SK-N-SH treated with all-trans-retinoic acid at 6 μM for 48 hours (cell line): ENCODE measurements around the gene FAM181A.

Experiments
- ARNTL ChIP-seq: fragments of 450-650 bp; formaldehyde crosslinking; IDR thresholded peaks from 2 replicates; pipeline ENCODE4 v1.5.0; 2020; ENCODE audit warnings: low read depth, mild to moderate bottlenecking, moderate library complexity, borderline replicate concordance
- ESRRG ChIP-seq: fragments of 250-450 bp; sonication (Bioruptor Pico); IDR thresholded peaks from 2 replicates; pipeline ENCODE4 v1.6.1; 2021; ENCODE audit warnings: mild to moderate bottlenecking
- ZFP3 ChIP-seq: fragments of 250-450 bp; sonication (Bioruptor Pico); IDR thresholded peaks from 2 replicates; pipeline ENCODE4 v1.5.0; 2020; ENCODE audit warnings: mild to moderate bottlenecking, moderate library complexity
- ZFP30 ChIP-seq: fragments of 450-650 bp; formaldehyde crosslinking; IDR thresholded peaks from 2 replicates; pipeline ENCODE4 v1.5.0; 2022; ENCODE audit warnings: mild to moderate bottlenecking, moderate library complexity
- ZNF8 ChIP-seq: fragments of 450-650 bp; formaldehyde crosslinking; IDR thresholded peaks from 2 replicates; pipeline ENCODE4 v1.5.0; 2020; ENCODE audit warnings: mild to moderate bottlenecking, moderate library complexity
- TF ChIP-seq, protein P1 (sequence below): fragments of 250-450 bp; sonication (Bioruptor Pico); IDR thresholded peaks from 2 replicates; pipeline ENCODE4 v1.5.1; 2020; ENCODE audit warnings: low read depth, mild to moderate bottlenecking, moderate library complexity
- TF ChIP-seq, protein P2 (sequence below): fragments of 250-450 bp; sonication (Bioruptor Pico); IDR thresholded peaks from 2 replicates; pipeline ENCODE4 v1.5.0; 2020; ENCODE audit warnings: mild to moderate bottlenecking, moderate library complexity
- TF ChIP-seq, protein P3 (sequence below): fragments of 250-450 bp; sonication (Bioruptor Pico); IDR thresholded peaks from 2 replicates; pipeline ENCODE4 v1.5.1; 2021; ENCODE audit warnings: mild to moderate bottlenecking, moderate library complexity
- TF ChIP-seq, protein P4 (sequence below): fragments of 250-450 bp; sonication (Bioruptor Pico); IDR thresholded peaks from 2 replicates; pipeline ENCODE4 v1.8.0; 2021; ENCODE audit warnings: low read depth, mild to moderate bottlenecking, moderate library complexity, borderline replicate concordance

DNA sequence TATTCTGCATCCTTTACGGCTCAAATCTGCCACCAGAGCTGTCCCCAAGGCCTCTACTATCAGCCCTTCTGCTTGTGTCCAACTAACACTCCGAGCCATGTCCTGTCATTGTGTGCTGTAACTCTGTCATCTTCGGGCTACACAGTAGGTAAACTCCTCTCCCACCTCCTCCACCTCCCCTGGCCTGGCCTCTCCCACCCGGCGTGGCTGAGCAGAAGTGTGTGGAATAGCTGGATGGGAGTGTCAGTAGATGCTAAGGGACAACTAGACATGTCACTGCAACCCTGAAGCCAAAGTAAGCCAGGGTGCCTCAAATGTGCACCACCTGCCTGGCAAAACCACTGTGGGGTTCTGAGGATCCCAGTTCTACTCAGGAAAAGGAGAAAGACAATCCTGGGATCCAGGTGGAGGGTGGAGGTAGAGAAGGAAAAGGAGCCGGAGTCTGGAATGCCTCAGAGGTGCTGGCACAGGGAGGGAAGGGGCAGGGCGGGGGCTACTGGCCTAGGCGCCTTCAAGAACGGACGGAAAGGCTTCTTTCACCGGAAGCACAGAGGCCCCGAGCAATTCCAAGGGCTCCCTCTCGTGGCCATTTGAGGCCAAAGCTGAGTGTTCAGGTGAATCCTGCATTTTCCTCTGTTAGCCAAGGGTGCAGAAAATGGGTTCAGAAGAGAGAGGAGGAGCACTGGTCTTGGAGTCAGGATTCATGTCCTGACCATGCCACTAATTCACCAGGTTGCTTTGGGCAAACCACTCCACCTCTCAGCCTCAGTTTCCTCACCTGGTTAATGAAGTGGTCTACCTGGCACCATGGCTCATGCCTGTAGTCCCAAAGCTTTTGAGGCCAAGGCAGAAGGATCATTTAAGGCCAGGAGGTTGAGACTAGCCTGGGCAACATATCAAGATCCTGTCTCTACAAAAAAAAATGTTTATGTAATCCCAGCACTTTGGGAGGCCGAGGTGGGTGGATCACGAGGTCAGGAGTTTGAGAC is 20.5 kb upstream of the FAM181A start:
- TF ChIP-seq ZNF8 (no peak), ZFP3 (no peak), ESRRG (CRISPR knock-in tag) (no peak), ARNTL (no peak), ZFP30 (CRISPR knock-in tag) (no peak)
- TF ChIP-seq, protein P1, sequence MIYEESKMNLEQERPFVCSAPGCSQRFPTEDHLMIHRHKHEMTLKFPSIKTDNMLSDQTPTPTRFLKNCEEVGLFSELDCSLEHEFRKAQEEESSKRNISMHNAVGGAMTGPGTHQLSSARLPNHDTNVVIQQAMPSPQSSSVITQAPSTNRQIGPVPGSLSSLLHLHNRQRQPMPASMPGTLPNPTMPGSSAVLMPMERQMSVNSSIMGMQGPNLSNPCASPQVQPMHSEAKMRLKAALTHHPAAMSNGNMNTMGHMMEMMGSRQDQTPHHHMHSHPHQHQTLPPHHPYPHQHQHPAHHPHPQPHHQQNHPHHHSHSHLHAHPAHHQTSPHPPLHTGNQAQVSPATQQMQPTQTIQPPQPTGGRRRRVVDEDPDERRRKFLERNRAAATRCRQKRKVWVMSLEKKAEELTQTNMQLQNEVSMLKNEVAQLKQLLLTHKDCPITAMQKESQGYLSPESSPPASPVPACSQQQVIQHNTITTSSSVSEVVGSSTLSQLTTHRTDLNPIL (CRISPR knock-in tag), result no peak
- TF ChIP-seq, protein P2, sequence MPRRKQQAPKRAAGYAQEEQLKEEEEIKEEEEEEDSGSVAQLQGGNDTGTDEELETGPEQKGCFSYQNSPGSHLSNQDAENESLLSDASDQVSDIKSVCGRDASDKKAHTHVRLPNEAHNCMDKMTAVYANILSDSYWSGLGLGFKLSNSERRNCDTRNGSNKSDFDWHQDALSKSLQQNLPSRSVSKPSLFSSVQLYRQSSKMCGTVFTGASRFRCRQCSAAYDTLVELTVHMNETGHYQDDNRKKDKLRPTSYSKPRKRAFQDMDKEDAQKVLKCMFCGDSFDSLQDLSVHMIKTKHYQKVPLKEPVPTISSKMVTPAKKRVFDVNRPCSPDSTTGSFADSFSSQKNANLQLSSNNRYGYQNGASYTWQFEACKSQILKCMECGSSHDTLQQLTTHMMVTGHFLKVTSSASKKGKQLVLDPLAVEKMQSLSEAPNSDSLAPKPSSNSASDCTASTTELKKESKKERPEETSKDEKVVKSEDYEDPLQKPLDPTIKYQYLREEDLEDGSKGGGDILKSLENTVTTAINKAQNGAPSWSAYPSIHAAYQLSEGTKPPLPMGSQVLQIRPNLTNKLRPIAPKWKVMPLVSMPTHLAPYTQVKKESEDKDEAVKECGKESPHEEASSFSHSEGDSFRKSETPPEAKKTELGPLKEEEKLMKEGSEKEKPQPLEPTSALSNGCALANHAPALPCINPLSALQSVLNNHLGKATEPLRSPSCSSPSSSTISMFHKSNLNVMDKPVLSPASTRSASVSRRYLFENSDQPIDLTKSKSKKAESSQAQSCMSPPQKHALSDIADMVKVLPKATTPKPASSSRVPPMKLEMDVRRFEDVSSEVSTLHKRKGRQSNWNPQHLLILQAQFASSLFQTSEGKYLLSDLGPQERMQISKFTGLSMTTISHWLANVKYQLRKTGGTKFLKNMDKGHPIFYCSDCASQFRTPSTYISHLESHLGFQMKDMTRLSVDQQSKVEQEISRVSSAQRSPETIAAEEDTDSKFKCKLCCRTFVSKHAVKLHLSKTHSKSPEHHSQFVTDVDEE (CRISPR knock-in tag), result no peak
- TF ChIP-seq, protein P3, sequence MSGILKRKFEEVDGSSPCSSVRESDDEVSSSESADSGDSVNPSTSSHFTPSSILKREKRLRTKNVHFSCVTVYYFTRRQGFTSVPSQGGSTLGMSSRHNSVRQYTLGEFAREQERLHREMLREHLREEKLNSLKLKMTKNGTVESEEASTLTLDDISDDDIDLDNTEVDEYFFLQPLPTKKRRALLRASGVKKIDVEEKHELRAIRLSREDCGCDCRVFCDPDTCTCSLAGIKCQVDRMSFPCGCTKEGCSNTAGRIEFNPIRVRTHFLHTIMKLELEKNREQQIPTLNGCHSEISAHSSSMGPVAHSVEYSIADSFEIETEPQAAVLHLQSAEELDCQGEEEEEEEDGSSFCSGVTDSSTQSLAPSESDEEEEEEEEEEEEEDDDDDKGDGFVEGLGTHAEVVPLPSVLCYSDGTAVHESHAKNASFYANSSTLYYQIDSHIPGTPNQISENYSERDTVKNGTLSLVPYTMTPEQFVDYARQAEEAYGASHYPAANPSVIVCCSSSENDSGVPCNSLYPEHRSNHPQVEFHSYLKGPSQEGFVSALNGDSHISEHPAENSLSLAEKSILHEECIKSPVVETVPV, result no peak
- TF ChIP-seq, protein P4, sequence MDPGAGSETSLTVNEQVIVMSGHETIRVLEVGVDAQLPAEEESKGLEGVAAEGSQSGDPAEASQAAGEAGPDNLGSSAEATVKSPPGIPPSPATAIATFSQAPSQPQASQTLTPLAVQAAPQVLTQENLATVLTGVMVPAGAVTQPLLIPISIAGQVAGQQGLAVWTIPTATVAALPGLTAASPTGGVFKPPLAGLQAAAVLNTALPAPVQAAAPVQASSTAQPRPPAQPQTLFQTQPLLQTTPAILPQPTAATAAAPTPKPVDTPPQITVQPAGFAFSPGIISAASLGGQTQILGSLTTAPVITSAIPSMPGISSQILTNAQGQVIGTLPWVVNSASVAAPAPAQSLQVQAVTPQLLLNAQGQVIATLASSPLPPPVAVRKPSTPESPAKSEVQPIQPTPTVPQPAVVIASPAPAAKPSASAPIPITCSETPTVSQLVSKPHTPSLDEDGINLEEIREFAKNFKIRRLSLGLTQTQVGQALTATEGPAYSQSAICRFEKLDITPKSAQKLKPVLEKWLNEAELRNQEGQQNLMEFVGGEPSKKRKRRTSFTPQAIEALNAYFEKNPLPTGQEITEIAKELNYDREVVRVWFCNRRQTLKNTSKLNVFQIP (CRISPR knock-in tag), result no peak
